Right lobe of liver (tissue), 6 donors: ENCODE data around the gene ERCC6L2. TPM values are rescaled to one million over a fixed set of nuclear protein-coding genes. Genes with fewer than 3 reads are reported as not detected.

Experiments used
- ATAC-seq, 4 donors: fragments of 200-7000 bp; cut with Tn5 transposase; one replicate each; pipeline ENCODE4 v1.9.1; 2020; ENCODE audit warnings: mild to moderate bottlenecking in 4 of 4, moderate library complexity in 4 of 4
- DNase-seq, 3 donors: peaks; one replicate each; pipeline ENCODE4 v3.0.0-alpha.2; 2020
- H3K27ac ChIP-seq, 3 donors: fragments of 200-600 bp; one replicate each; pipeline ENCODE4 v1.8.0; 2022
- H3K27me3 ChIP-seq, 2 donors: fragments of 200-600 bp; one replicate each; pipeline ENCODE4 v1.8.0; 2022
- H3K36me3 ChIP-seq, 4 donors: fragments of 200-600 bp; sonication (generic) in 1 of 4; one replicate each; pipeline versions ENCODE4 v1.5.1 to v1.8.0; 2017 to 2022; ENCODE audit warnings: control low read depth in 1 of 4
- H3K4me1 ChIP-seq, 4 donors: fragments of 200-600 bp; sonication (generic) in 1 of 4; one replicate each; pipeline versions ENCODE4 v1.5.1 to v1.8.0; 2017 to 2022; ENCODE audit warnings: control low read depth in 1 of 4
- H3K4me3 ChIP-seq, 3 donors: fragments of 200-600 bp; one replicate each; pipeline ENCODE4 v1.8.0; 2022
- H3K9me3 ChIP-seq, 4 donors: fragments of 200-600 bp; sonication (generic) in 1 of 4; one replicate each; pipeline versions ENCODE4 v1.5.1 to v1.8.0; 2017 to 2022; ENCODE audit warnings: control low read depth in 1 of 4
- POLR2A ChIP-seq: fragments of 450-650 bp; IDR thresholded peaks from one replicate; pipeline ENCODE4 v1.6.1; 2017; ENCODE audit warnings: antibody characterized with exemption, mild to moderate bottlenecking
- WGBS: methylation state at CpG from one replicate; pipeline ENCODE4 v1.1.6; 2018; ENCODE audit warnings: low coverage, low lambda C conversion rate; ENCODE audit not compliant: insufficient coverage; ENCODE audit errors: missing lambda C conversion rate; 5-methylcytosine and 5-hydroxymethylcytosine counted together
- intact Hi-C, 2 donors: fragments of 100-400 bp; cut with DNase I; formaldehyde crosslinking; loops; one replicate each; pipeline versions ENCODE4 v1.11.2 to v1.14.1; 2022
- total RNA-seq, 6 experiments: library from RNA; depleted of rRNA in 2 of 6; stranded (reverse); fragments of >200 nt in 2 of 6; fragmentation: NEBNext Ultra II Directional in 3 of 6; extraction: Animal tissue kit (Norgen Biotek cat#: 25700) in 3 of 6; gene quantifications; one replicate each; pipeline versions ENCODE4 v1.1.0 to v1.2.4, GENCODE V29; 2016 to 2023
- TF ChIP-seq, protein P1 (sequence below), 4 donors: fragments of 200-600 bp in 3 of 4; fragments of 450-650 bp in 1 of 4; IDR thresholded peaks; one replicate each; pipeline versions ENCODE4 v1.5.1 to v1.8.0; 2016 to 2022; ENCODE audit warnings: antibody characterized with exemption in 4 of 4, mild to moderate bottlenecking in 2 of 4
- donor health status: DM: no; HTN: yes; CAD: no.
- donor health status: DM: no; HTN: no; CAD: no.
- donor health status: DM: no; HTN: no; CAD: no.
- donor health status: DM: no; HTN: yes; CAD: no.
- donor health status: DM: no; HTN: yes; CAD: no.

ERCC6L2 gene
- total RNA-seq, 6 experiments from 2014 or later: 11.5 to 21.1 (median 17.2) TPM

- ATAC-seq (no peak), DNase-seq (no peak)
- TF ChIP-seq, protein P1, sequence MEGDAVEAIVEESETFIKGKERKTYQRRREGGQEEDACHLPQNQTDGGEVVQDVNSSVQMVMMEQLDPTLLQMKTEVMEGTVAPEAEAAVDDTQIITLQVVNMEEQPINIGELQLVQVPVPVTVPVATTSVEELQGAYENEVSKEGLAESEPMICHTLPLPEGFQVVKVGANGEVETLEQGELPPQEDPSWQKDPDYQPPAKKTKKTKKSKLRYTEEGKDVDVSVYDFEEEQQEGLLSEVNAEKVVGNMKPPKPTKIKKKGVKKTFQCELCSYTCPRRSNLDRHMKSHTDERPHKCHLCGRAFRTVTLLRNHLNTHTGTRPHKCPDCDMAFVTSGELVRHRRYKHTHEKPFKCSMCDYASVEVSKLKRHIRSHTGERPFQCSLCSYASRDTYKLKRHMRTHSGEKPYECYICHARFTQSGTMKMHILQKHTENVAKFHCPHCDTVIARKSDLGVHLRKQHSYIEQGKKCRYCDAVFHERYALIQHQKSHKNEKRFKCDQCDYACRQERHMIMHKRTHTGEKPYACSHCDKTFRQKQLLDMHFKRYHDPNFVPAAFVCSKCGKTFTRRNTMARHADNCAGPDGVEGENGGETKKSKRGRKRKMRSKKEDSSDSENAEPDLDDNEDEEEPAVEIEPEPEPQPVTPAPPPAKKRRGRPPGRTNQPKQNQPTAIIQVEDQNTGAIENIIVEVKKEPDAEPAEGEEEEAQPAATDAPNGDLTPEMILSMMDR (IDR thresholded peaks at IDR 0.05): no peak
- TF ChIP-seq POLR2A: no peak
- no peaks in the 10 kb centered on the region for H3K9me3 ChIP-seq
- H3K27ac ChIP-seq: no peak overlapping the region
- H3K4me3 ChIP-seq: no peak overlapping the region
- no peaks in the 10 kb centered on the region for H3K36me3 ChIP-seq
- no peaks in the 10 kb centered on the region for H3K27me3 ChIP-seq
- 100% methylated on average over 1 of the region's 1 CpG for WGBS
- peaks cover 0 to 10% (median 5%) of the 10 kb centered on the region in 4 donors for H3K4me1 ChIP-seq
- intact Hi-C loops: no loop called here
Measured at GRCh38 chr9:95877984-95878383, 2.5 kb downstream of the ERCC6L2 start.

DNA sequence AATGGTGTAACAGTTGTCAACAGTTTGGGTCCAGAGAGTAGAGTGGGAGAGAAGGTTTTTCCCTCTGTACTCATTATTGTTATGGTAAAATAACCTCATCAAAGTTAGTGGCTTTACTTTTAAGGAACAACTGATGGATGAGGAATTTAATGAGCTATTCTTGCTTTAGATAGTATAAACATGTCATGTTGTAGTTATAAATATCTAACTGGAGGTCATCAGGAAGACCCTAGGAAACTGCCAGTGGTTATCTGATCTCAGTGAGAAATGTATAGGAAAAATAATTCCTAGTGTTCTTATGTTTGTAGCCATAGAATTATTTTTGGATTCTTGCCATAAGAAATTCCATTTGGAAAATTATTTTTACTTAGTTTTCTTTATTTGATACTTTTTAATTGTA lies 4.1 kb downstream of the ERCC6L2 start:
- TF ChIP-seq, protein P1 (IDR thresholded peaks at IDR 0.05): no peak
- TF ChIP-seq POLR2A: no peak
- no peaks in the 10 kb centered on the region for H3K36me3 ChIP-seq
- intact Hi-C loops: no loop called here
- DNase-seq (no peak), ATAC-seq (no peak)
- H3K9me3 ChIP-seq: no peaks in the 10 kb centered on the region
- H3K27me3 ChIP-seq: no peaks in the 10 kb centered on the region
- no peak overlapping the region for H3K27ac ChIP-seq
- H3K4me3 ChIP-seq: no peak overlapping the region
- H3K4me1 ChIP-seq: peaks cover 0 to 2% (median under 1%) of the 10 kb centered on the region in 4 donors

DNA sequence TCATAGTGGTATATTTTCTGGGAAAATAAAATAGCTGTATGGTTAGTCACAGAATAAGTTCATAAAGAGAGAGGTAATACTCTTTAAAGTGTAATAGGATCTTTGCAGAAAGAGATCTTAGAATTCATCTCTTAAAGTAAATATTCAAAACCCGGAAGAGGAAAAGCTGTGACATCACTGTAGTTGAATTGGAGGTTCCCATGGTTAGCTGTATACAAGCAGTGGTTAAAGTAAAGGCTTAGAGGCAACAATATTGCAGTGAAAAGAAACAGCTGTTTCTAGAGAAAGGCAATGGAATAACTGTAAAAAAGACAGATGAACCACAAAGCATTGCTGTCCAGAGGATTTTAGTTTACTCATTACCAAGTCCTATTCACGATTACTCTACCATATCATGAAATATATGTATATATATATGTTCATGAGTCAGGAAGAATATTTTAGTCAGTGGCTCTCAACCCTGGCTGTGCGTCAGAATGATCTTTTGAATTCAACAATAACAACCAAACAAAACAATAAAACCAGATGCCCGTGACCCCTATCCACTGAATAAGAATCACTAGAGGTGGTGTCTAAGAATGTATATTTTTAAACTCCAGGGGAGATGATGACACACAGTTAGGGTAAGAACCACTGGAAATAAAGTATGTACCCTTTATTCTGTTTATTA lies 4.7 kb downstream of the ERCC6L2 start:
- Histone ChIP-seq H3K36me3 (no peaks in the 10 kb centered on the region), H3K9me3 (no peaks in the 10 kb centered on the region), H3K4me1 (no peaks in the 10 kb centered on the region), H3K27me3 (no peaks in the 10 kb centered on the region), H3K4me3 (no peak overlapping the region), H3K27ac (no peak overlapping the region)
- 78% methylated on average over 4 of the region's 4 CpGs for WGBS
- intact Hi-C loops: no loop called here
- DNase-seq (no peak), ATAC-seq (no peak)
- no peak for TF ChIP-seq POLR2A
- TF ChIP-seq, protein P1 (IDR thresholded peaks at IDR 0.05): no peak

DNA sequence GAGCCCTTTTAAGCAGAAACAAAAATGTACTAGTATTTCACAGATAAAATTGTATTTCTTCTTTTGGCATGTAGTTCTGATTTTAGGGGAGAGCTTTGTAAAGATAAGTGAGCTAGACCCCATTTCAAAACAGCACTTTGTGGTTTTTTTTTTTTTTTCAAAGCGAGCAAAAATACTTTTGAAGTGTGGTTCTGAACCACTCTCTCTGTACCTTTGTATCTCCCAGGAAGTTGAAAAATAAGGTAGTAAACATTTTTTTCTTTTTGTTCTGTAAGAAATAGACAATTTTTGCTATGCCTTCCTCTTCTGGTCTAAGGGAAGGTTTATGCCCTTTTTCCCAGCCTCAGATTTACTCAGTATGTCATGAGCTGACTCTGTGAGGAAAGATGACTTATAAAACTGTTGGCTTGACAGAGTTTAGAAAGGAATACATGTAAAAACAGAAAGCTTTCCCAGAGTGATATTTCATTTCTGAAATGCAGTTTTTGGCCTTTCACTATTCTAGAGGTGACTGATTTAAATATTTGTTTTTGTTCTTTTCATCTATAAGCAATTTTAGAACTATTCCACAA lies 12.5 kb downstream of the ERCC6L2 start:
- Histone ChIP-seq H3K27me3 (no peaks in the 10 kb centered on the region), H3K4me1 (no peaks in the 10 kb centered on the region), H3K36me3 (no peaks in the 10 kb centered on the region), H3K27ac (no peak overlapping the region), H3K9me3 (no peaks in the 10 kb centered on the region), H3K4me3 (no peak overlapping the region)
- 53% methylated on average over 1 of the region's 1 CpG for WGBS
- TF ChIP-seq POLR2A: no peak
- TF ChIP-seq, protein P1 (IDR thresholded peaks at IDR 0.05): no peak
- no peak for ATAC-seq
- intact Hi-C loops: no loop called here
- DNase-seq: no peak
